Measurements from ENCODE around the gene BNIPL. TPM values are rescaled to one million over a fixed set of nuclear protein-coding genes. Genes with fewer than 3 reads are reported as not detected.

BNIPL gene
- total RNA-seq, 1 donor, result under 0.01 TPM

- Histone ChIP-seq H2AFZ (ENCODE audit: low read length) (no peak overlapping the region), H3K9me3 (ENCODE audit: low read depth, low read length) (no peaks in the 10 kb centered on the region), H3K27me3 (ENCODE audit: insufficient read depth, low read length) (no peaks in the 10 kb centered on the region), H3K79me2 (ENCODE audit: insufficient read depth, low read length) (no peaks in the 10 kb centered on the region), H4K20me1 (ENCODE audit: insufficient read depth, low read length) (no peaks in the 10 kb centered on the region), H3K27ac (ENCODE audit: low read depth, low read length) (no peak overlapping the region), H3K4me2 (ENCODE audit: insufficient read depth, low read length) (no peak overlapping the region), H3K36me3 (ENCODE audit: insufficient read depth, low read length) (peaks cover 38% of the 10 kb centered on the region), H3K4me3 (ENCODE audit: insufficient read depth, low read length) (no peak overlapping the region), H3K4me1 (ENCODE audit: insufficient read depth, low read length) (peaks cover 4% of the 10 kb centered on the region)
- TF ChIP-seq, protein P1, sequence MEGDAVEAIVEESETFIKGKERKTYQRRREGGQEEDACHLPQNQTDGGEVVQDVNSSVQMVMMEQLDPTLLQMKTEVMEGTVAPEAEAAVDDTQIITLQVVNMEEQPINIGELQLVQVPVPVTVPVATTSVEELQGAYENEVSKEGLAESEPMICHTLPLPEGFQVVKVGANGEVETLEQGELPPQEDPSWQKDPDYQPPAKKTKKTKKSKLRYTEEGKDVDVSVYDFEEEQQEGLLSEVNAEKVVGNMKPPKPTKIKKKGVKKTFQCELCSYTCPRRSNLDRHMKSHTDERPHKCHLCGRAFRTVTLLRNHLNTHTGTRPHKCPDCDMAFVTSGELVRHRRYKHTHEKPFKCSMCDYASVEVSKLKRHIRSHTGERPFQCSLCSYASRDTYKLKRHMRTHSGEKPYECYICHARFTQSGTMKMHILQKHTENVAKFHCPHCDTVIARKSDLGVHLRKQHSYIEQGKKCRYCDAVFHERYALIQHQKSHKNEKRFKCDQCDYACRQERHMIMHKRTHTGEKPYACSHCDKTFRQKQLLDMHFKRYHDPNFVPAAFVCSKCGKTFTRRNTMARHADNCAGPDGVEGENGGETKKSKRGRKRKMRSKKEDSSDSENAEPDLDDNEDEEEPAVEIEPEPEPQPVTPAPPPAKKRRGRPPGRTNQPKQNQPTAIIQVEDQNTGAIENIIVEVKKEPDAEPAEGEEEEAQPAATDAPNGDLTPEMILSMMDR (IDR thresholded peaks at IDR 0.05; ENCODE audit: extremely low read depth, low read depth, low read length), result no peak
- no peak for DNase-seq (ENCODE audit: insufficient read length, low spot score, missing footprints)
Observed at GRCh38 chr1:151032164-151032563, 4.2 kb upstream of the BNIPL start.

DNA sequence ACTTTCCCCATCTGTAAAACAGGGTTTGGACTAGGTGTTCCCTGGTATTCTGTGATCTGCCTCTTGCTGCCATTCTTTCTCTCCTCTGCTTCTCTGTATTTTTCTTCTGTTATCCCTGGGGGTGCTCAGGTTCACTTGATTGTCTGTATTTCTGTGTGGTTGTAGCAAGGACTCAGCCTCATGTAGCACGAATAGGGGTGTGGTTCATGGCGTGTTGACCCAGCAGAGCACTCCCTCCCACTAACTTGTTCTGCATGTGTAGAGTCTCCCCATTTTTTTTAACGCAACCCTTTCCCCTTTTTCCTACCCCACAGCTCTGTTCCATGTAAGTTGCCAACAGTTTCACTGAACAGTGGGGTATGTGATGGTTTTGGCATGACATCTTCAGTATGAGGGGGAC, 1.2 kb upstream of the BNIPL start:
- no peak overlapping the region for H2AFZ ChIP-seq (ENCODE audit: low read length)
- no peak overlapping the region for H3K27ac ChIP-seq (ENCODE audit: low read depth, low read length)
- peaks cover 4% of the 10 kb centered on the region for H3K4me1 ChIP-seq (ENCODE audit: insufficient read depth, low read length)
- H3K36me3 ChIP-seq (ENCODE audit: insufficient read depth, low read length), result peaks cover 28% of the 10 kb centered on the region
- no peaks in the 10 kb centered on the region for H3K27me3 ChIP-seq (ENCODE audit: insufficient read depth, low read length)
- no peaks in the 10 kb centered on the region for H3K9me3 ChIP-seq (ENCODE audit: low read depth, low read length)
- no peaks in the 10 kb centered on the region for H3K79me2 ChIP-seq (ENCODE audit: insufficient read depth, low read length)
- no peak for DNase-seq (ENCODE audit: insufficient read length, low spot score, missing footprints)
- no peaks in the 10 kb centered on the region for H4K20me1 ChIP-seq (ENCODE audit: insufficient read depth, low read length)
- no peak overlapping the region for H3K4me3 ChIP-seq (ENCODE audit: insufficient read depth, low read length)
- TF ChIP-seq, protein P1 (IDR thresholded peaks at IDR 0.05; ENCODE audit: extremely low read depth, low read depth, low read length), result no peak
- H3K4me2 ChIP-seq (ENCODE audit: insufficient read depth, low read length), result no peak overlapping the region

GRCh38 chr1:151037032-151037431, 646 bp downstream of the BNIPL start:
- Histone ChIP-seq H4K20me1 (ENCODE audit: insufficient read depth, low read length) (no peaks in the 10 kb centered on the region), H2AFZ (ENCODE audit: low read length) (no peak overlapping the region), H3K9me3 (ENCODE audit: low read depth, low read length) (no peaks in the 10 kb centered on the region), H3K4me2 (ENCODE audit: insufficient read depth, low read length) (no peak overlapping the region), H3K27me3 (ENCODE audit: insufficient read depth, low read length) (no peaks in the 10 kb centered on the region), H3K27ac (ENCODE audit: low read depth, low read length) (no peak overlapping the region), H3K4me1 (ENCODE audit: insufficient read depth, low read length) (peaks cover 4% of the 10 kb centered on the region), H3K4me3 (ENCODE audit: insufficient read depth, low read length) (no peak overlapping the region), H3K36me3 (ENCODE audit: insufficient read depth, low read length) (peaks cover 17% of the 10 kb centered on the region), H3K79me2 (ENCODE audit: insufficient read depth, low read length) (no peaks in the 10 kb centered on the region)
- no peak for DNase-seq (ENCODE audit: insufficient read length, low spot score, missing footprints)
- TF ChIP-seq, protein P1 (IDR thresholded peaks at IDR 0.05; ENCODE audit: extremely low read depth, low read depth, low read length), result no peak

GRCh38 chr1:151039521-151039920, 3.1 kb downstream of the BNIPL start:
- Histone ChIP-seq H3K36me3 (ENCODE audit: insufficient read depth, low read length) (peaks cover 8% of the 10 kb centered on the region), H3K27me3 (ENCODE audit: insufficient read depth, low read length) (no peaks in the 10 kb centered on the region), H3K79me2 (ENCODE audit: insufficient read depth, low read length) (no peaks in the 10 kb centered on the region), H4K20me1 (ENCODE audit: insufficient read depth, low read length) (no peaks in the 10 kb centered on the region), H3K4me1 (ENCODE audit: insufficient read depth, low read length) (no peaks in the 10 kb centered on the region), H3K4me3 (ENCODE audit: insufficient read depth, low read length) (no peak overlapping the region), H2AFZ (ENCODE audit: low read length) (no peak overlapping the region), H3K27ac (ENCODE audit: low read depth, low read length) (no peak overlapping the region), H3K4me2 (ENCODE audit: insufficient read depth, low read length) (no peak overlapping the region), H3K9me3 (ENCODE audit: low read depth, low read length) (no peaks in the 10 kb centered on the region)
- no peak for DNase-seq (ENCODE audit: insufficient read length, low spot score, missing footprints)
- TF ChIP-seq, protein P1 (IDR thresholded peaks at IDR 0.05; ENCODE audit: extremely low read depth, low read depth, low read length), result no peak

All from osteoblast (primary cell).